CD14-positive monocyte (primary cell): Measurements from ENCODE around the gene CDH5. TPM values are rescaled to one million over a fixed set of nuclear protein-coding genes. Genes with fewer than 3 reads are reported as not detected.
A peak's percentile ranks its signal among the peaks of the same experiment; 100 is the strongest.

Source experiments
- DNase-seq, 3 donors: peaks; one replicate each; pipeline ENCODE4 v3.0.0-alpha.2; 2011 to 2022
- H2AFZ ChIP-seq: 2 replicates; pipeline ENCODE4 v1.6.0; 2012; ENCODE audit warnings: mild to moderate bottlenecking, low read depth, low read length, inconsistent platforms; ENCODE audit not compliant: insufficient read depth, poor library complexity, severe bottlenecking
- H3K27ac ChIP-seq, 2 donors: 1 replicate in 1 of 2; 2 replicates in 1 of 2; pipeline ENCODE4 v1.5.1; 2012 to 2013; ENCODE audit warnings: low read length in 2 of 2, control low read depth in 1 of 2, inconsistent platforms in 1 of 2, low read depth in 1 of 2, mild to moderate bottlenecking in 1 of 2
- H3K27me3 ChIP-seq, 2 donors: one replicate each; pipeline versions ENCODE4 v1.6.0 to v1.6.1; 2011 to 2013; ENCODE audit warnings: low read length in 2 of 2; ENCODE audit not compliant: control insufficient read depth in 2 of 2, insufficient read depth in 2 of 2
- H3K36me3 ChIP-seq, 2 donors: replicated peaks in 1 of 2; 1 replicate in 1 of 2; 2 replicates in 1 of 2; pipeline versions ENCODE4 v1.5.1 to v1.6.1; 2012 to 2013; ENCODE audit warnings: low read length in 2 of 2, control low read depth in 1 of 2, inconsistent platforms in 1 of 2, mild to moderate bottlenecking in 1 of 2; ENCODE audit not compliant: insufficient read depth in 2 of 2, control insufficient read depth in 1 of 2
- H3K4me1 ChIP-seq, 2 donors: 1 replicate in 1 of 2; 2 replicates in 1 of 2; pipeline versions ENCODE4 v1.5.1 to v1.6.1; 2012 to 2013; ENCODE audit warnings: low read length in 2 of 2, control low read depth in 1 of 2, inconsistent platforms in 1 of 2, mild to moderate bottlenecking in 1 of 2, moderate library complexity in 1 of 2; ENCODE audit not compliant: insufficient read depth in 2 of 2, control insufficient read depth in 1 of 2
- H3K4me2 ChIP-seq: replicated peaks from 2 replicates; pipeline ENCODE3; 2012; ENCODE audit warnings: low read length, moderate library complexity, mild to moderate bottlenecking; ENCODE audit not compliant: poor library complexity, severe bottlenecking; ENCODE audit errors: extremely low read depth
- H3K4me3 ChIP-seq, 3 experiments: fragments of 200-600 bp in 1 of 3; sonication (generic) in 1 of 3; replicated peaks in 1 of 3; 1 replicate in 2 of 3; 2 replicates in 1 of 3; pipeline ENCODE4 v1.5.1; 2011 to 2013; ENCODE audit warnings: low read length in 3 of 3, mild to moderate bottlenecking in 3 of 3, control low read depth in 2 of 3, low read depth in 2 of 3, inconsistent platforms in 1 of 3, moderate library complexity in 1 of 3
- H3K79me2 ChIP-seq: 2 replicates; pipeline ENCODE4 v1.6.0; 2012; ENCODE audit warnings: mild to moderate bottlenecking, control low read depth, inconsistent platforms, low read length, moderate library complexity; ENCODE audit not compliant: insufficient read depth
- H3K9ac ChIP-seq: 2 replicates; pipeline ENCODE4 v1.6.0; 2017; ENCODE audit warnings: low read length, mild to moderate bottlenecking; ENCODE audit not compliant: insufficient read depth, poor library complexity, severe bottlenecking
- H3K9me3 ChIP-seq, 2 donors: replicated peaks in 1 of 2; 1 replicate in 1 of 2; 2 replicates in 1 of 2; pipeline versions ENCODE4 v1.5.1 to v1.6.1; 2012 to 2013; ENCODE audit warnings: low read length in 2 of 2, control low read depth in 1 of 2; ENCODE audit not compliant: control insufficient read depth in 1 of 2, insufficient read depth in 1 of 2
- H4K20me1 ChIP-seq: 2 replicates; pipeline ENCODE4 v1.6.0; 2012; ENCODE audit warnings: mild to moderate bottlenecking, low read length, control low read depth, moderate library complexity; ENCODE audit not compliant: insufficient read depth
- H3K27ac Mint-ChIP-seq, 7 donors: one replicate each; pipeline ENCODE4 v1.8.0; 2020; ENCODE audit warnings: mild to moderate bottlenecking in 7 of 7, mixed read lengths in 7 of 7, moderate library complexity in 6 of 7, inconsistent platforms in 2 of 7
- H3K27me3 Mint-ChIP-seq, 3 donors: one replicate each; pipeline ENCODE4 v1.8.0; 2021 to 2022; ENCODE audit warnings: low read depth in 3 of 3, mild to moderate bottlenecking in 3 of 3, mixed read lengths in 3 of 3, moderate library complexity in 3 of 3, inconsistent platforms in 1 of 3
- H3K36me3 Mint-ChIP-seq, 2 donors: one replicate each; pipeline ENCODE4 v1.8.0; 2020; ENCODE audit warnings: mixed read lengths in 2 of 2, inconsistent platforms in 1 of 2, mild to moderate bottlenecking in 1 of 2
- H3K4me1 Mint-ChIP-seq: one replicate; pipeline ENCODE4 v1.8.0; 2020; ENCODE audit warnings: mild to moderate bottlenecking, mixed read lengths
- H3K4me3 Mint-ChIP-seq, 2 donors: one replicate each; pipeline ENCODE4 v1.8.0; 2020; ENCODE audit warnings: mild to moderate bottlenecking in 2 of 2, mixed read lengths in 2 of 2, moderate library complexity in 1 of 2
- H3K9me3 Mint-ChIP-seq, 7 donors: one replicate each; pipeline ENCODE4 v1.8.0; 2020 to 2022; ENCODE audit warnings: mixed read lengths in 7 of 7, mild to moderate bottlenecking in 6 of 7, moderate library complexity in 6 of 7, inconsistent platforms in 2 of 7
- WGBS: methylation state at CpG from one replicate; pipeline ENCODE4 v1.1.5; 2013; ENCODE audit warnings: missing lambda C conversion rate; ENCODE audit not compliant: insufficient coverage; 5-methylcytosine and 5-hydroxymethylcytosine counted together
- intact Hi-C, 2 donors: fragments of 100-400 bp; cut with micrococcal nuclease; formaldehyde crosslinking; loops; one replicate each; pipeline versions ENCODE4 v1.15.0 to v1.15.1; 2023
- polyA plus RNA-seq, 3 donors: library from polyadenylated mRNA; depleted of rRNA in 1 of 3; unstranded in 2 of 3; stranded (reverse) in 1 of 3; fragments of 300-500 nt in 2 of 3; fragments of >200 nt in 1 of 3; fragmentation: Illumina TruSeq in 2 of 3; gene quantifications; 1 replicate in 2 of 3; 2 replicates in 1 of 3; pipeline ENCODE4 v1.2.3, GENCODE V29; 2012 to 2021
- TF ChIP-seq, protein P1 (sequence below): fragments of 200-600 bp; IDR thresholded peaks from one replicate; pipeline ENCODE4 v1.8.0; 2022; ENCODE audit warnings: antibody characterized with exemption, mild to moderate bottlenecking

Gene CDH5
- polyA plus RNA-seq, 3 donors, result 0.12 to 0.22 TPM; not detected in 1

DNA sequence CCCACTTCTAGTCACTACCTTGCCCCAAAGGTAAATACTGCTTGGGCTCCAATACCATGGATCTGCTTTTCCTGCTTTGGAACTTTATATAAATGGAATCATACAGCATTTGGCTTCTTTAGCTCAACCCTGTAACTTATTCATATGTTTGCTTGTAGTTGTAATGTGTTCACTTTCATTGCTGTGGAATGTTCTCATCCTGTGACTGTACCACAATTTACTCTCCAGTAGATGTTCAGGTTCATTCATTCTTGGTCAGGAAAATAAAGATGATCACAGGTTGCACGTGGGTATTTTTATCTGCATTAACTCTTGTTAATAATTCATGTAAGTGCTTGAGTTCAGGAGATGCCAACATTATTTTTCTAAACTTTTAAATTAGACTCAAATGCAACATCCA, 53.9 kb downstream of the CDH5 start:
- no peaks in the 10 kb centered on the region for H3K79me2 ChIP-seq
- H4K20me1 ChIP-seq, result no peaks in the 10 kb centered on the region
- H3K9ac ChIP-seq, result no peak overlapping the region
- Mint-ChIP-seq H3K4me1 (peaks cover 22% of the 10 kb centered on the region), H3K27ac (no peak overlapping the region), H3K36me3 (peaks cover 0 to 2% of the 10 kb centered on the region in 2 donors), H3K9me3 (peaks cover 0 to 22% (median 10%) of the 10 kb centered on the region in 7 donors), H3K27me3 (peaks cover 42 to 54% (median 54%) of the 10 kb centered on the region in 3 donors), H3K4me3 (peak overlapping the region in 1 of 2 donors; percentile 31)
- H3K9me3 ChIP-seq, result no peaks in the 10 kb centered on the region
- H2AFZ ChIP-seq, result no peak overlapping the region
- peaks cover 39 to 50% of the 10 kb centered on the region in 2 donors for H3K27me3 ChIP-seq
- intact Hi-C loops, result no loop called here
- no peak overlapping the region for H3K4me2 ChIP-seq
- DNase-seq, result no peak
- TF ChIP-seq, protein P1, sequence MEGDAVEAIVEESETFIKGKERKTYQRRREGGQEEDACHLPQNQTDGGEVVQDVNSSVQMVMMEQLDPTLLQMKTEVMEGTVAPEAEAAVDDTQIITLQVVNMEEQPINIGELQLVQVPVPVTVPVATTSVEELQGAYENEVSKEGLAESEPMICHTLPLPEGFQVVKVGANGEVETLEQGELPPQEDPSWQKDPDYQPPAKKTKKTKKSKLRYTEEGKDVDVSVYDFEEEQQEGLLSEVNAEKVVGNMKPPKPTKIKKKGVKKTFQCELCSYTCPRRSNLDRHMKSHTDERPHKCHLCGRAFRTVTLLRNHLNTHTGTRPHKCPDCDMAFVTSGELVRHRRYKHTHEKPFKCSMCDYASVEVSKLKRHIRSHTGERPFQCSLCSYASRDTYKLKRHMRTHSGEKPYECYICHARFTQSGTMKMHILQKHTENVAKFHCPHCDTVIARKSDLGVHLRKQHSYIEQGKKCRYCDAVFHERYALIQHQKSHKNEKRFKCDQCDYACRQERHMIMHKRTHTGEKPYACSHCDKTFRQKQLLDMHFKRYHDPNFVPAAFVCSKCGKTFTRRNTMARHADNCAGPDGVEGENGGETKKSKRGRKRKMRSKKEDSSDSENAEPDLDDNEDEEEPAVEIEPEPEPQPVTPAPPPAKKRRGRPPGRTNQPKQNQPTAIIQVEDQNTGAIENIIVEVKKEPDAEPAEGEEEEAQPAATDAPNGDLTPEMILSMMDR, result no peak
- peaks cover 0 to 5% of the 10 kb centered on the region in 2 donors for H3K4me1 ChIP-seq
- H3K36me3 ChIP-seq, result no peaks in the 10 kb centered on the region
- no peak overlapping the region for H3K27ac ChIP-seq
- H3K4me3 ChIP-seq, result no peak overlapping the region
- no CpG with 5 or more reads among the region's 1 CpG for WGBS

DNA sequence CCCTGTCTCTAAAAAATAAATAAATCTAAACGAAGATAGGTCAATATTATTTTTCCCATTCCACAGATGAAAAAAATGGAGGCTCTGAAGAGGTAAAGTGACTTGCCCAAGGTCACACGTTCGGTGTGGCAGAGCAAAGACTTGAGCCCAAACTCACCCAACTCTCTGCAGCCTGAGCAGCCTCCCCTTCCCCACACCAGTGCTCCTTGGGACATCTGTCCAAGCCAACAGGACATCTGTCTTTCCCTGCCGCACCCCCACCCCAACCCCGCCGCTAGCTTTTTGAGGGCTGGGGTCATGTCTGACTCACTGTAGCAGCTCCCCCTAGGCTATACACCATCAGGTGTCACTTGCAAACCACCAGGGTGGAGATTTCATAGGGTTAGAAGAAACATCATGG, 55.4 kb downstream of the CDH5 start:
- Histone ChIP-seq H3K9me3 (peaks cover 0 to 6% of the 10 kb centered on the region in 2 donors), H3K79me2 (no peaks in the 10 kb centered on the region), H3K9ac (no peak overlapping the region), H3K36me3 (no peaks in the 10 kb centered on the region), H3K27ac (no peak overlapping the region), H3K4me2 (no peak overlapping the region), H3K4me1 (peaks cover 0 to 8% of the 10 kb centered on the region in 2 donors), H3K4me3 (no peak overlapping the region), H2AFZ (no peak overlapping the region), H3K27me3 (peaks cover 50 to 63% of the 10 kb centered on the region in 2 donors), H4K20me1 (no peaks in the 10 kb centered on the region)
- 100% methylated on average over 2 of the region's 6 CpGs for WGBS
- TF ChIP-seq, protein P1, result no peak
- H3K4me3 Mint-ChIP-seq, result no peak overlapping the region
- H3K9me3 Mint-ChIP-seq, result peaks cover 0 to 23% (median 11%) of the 10 kb centered on the region in 7 donors
- no peak overlapping the region for H3K27ac Mint-ChIP-seq
- DNase-seq, result no peak
- peaks cover 20% of the 10 kb centered on the region for H3K4me1 Mint-ChIP-seq
- H3K36me3 Mint-ChIP-seq, result peaks cover 3% of the 10 kb centered on the region in 2 donors
- H3K27me3 Mint-ChIP-seq, result peaks cover 52 to 65% (median 63%) of the 10 kb centered on the region in 3 donors
- intact Hi-C loops, result no loop called here
